K562 (cell line): ENCODE measurements around the gene USP20. TPM values are rescaled to one million over a fixed set of nuclear protein-coding genes. Genes with fewer than 3 reads are reported as not detected.

Source experiments
- ATAC-seq: fragments of 200-7000 bp; cut with Tn5 transposase; 3 replicates; pipeline ENCODE4 v1.9.1; 2020; ENCODE audit warnings: moderate library complexity
- BruUV-seq: library from RNA; stranded (reverse); fragments of 400-500 nt; replicated peaks from 2 replicates; lab custom pipeline; 2021; lab: Mats Ljungman, UMichigan
- CTCF ChIA-PET: fragments of 300-600 bp; formaldehyde crosslinking; extraction: SDS; loops from one replicate; lab custom pipeline; 2021; ENCODE audit warnings: low intra/inter-chr PET ratio; lab: Yijun Ruan, JAX
- POLR2A ChIA-PET: fragments of 300-600, 350-650 bp; sonication (Branson Sonifier 250); formaldehyde crosslinking; extraction: SDS; loops from one replicate; lab custom pipeline; 2021; ENCODE audit warnings: antibody characterized with exemption, inconsistent platforms; lab: Yijun Ruan, JAX
- DNase-seq, 4 experiments: peaks; one replicate each; pipeline versions ENCODE4 v3.0.0 to v3.0.0-alpha.2; 2011 to 2018; ENCODE audit warnings: low spot score in 3 of 4, mixed read lengths in 3 of 4; ENCODE audit errors: extremely low read depth in 1 of 4
- FAIRE-seq: peaks from 2 replicates; lab custom pipeline; 2011; peaks lifted over from hg19 to GRCh38; lab: Jason Lieb, UNC
- H2AFZ ChIP-seq: 2 replicates; pipeline ENCODE4 v1.6.0; 2011; ENCODE audit warnings: low read depth, low read length, control low read depth, inconsistent platforms
- H3K27ac ChIP-seq: fragments of 200-600 bp; 3 replicates; pipeline ENCODE4 v1.8.0; 2011; ENCODE audit warnings: low read depth, mild to moderate bottlenecking, control low read depth, inconsistent platforms, low read length, moderate library complexity, mixed read lengths; ENCODE audit errors: extremely low read depth
- H3K27me3 ChIP-seq, 2 experiments: fragments of 300-600 bp in 1 of 2; 2 replicates in 1 of 2; 3 replicates in 1 of 2; pipeline versions ENCODE4 v1.6.0 to v1.8.0; 2011; ENCODE audit warnings: inconsistent platforms in 2 of 2, low read length in 2 of 2, mild to moderate bottlenecking in 1 of 2, mixed read lengths in 1 of 2, moderate library complexity in 1 of 2; ENCODE audit not compliant: control insufficient read depth in 2 of 2, insufficient read depth in 2 of 2
- H3K36me3 ChIP-seq: fragments of 300-600 bp; 3 replicates; pipeline ENCODE4 v1.8.0; 2011; ENCODE audit warnings: mild to moderate bottlenecking, low read length, inconsistent platforms; ENCODE audit not compliant: control insufficient read depth, insufficient read depth
- H3K4me1 ChIP-seq, 2 experiments: fragments of 200-600 bp in 1 of 2; replicated peaks in 1 of 2; 2 replicates in 1 of 2; 3 replicates in 1 of 2; pipeline versions ENCODE4 v1.5.1 to v1.8.0; 2011; ENCODE audit warnings: inconsistent platforms in 2 of 2, low read length in 2 of 2, mild to moderate bottlenecking in 1 of 2, mixed read lengths in 1 of 2, moderate library complexity in 1 of 2; ENCODE audit not compliant: control insufficient read depth in 2 of 2, insufficient read depth in 2 of 2
- H3K4me2 ChIP-seq: 2 replicates; pipeline ENCODE4 v1.6.1; 2011; ENCODE audit warnings: low read length, control low read depth, inconsistent platforms, mixed read lengths; ENCODE audit not compliant: insufficient read depth
- H3K4me3 ChIP-seq: fragments of 200-600 bp; sonication (generic), shearing (Covaris generic); 2 replicates; pipeline ENCODE4 v1.5.1; 2016; ENCODE audit warnings: control low read depth, inconsistent platforms
- H3K79me2 ChIP-seq: fragments of 200-600 bp; 3 replicates; pipeline ENCODE4 v1.8.0; 2011; ENCODE audit warnings: low read length, inconsistent platforms; ENCODE audit not compliant: control insufficient read depth, insufficient read depth
- H3K9ac ChIP-seq, 2 experiments: 2 replicates each; pipeline versions ENCODE4 v1.6.0 to v1.6.1; 2011; ENCODE audit warnings: low read depth in 2 of 2, low read length in 2 of 2, control low read depth in 1 of 2, inconsistent platforms in 1 of 2, mild to moderate bottlenecking in 1 of 2, mixed read lengths in 1 of 2; ENCODE audit not compliant: insufficient read depth in 1 of 2
- H3K9me1 ChIP-seq: one replicate; pipeline ENCODE4 v1.6.0; 2011; ENCODE audit warnings: inconsistent platforms, mild to moderate bottlenecking, low read length, moderate library complexity; ENCODE audit not compliant: control insufficient read depth, insufficient read depth
- H3K9me3 ChIP-seq: replicated peaks from 2 replicates; pipeline ENCODE4 v1.5.1; 2011; ENCODE audit warnings: low read depth, low read length, inconsistent platforms; ENCODE audit not compliant: control insufficient read depth, insufficient read depth
- H4K20me1 ChIP-seq: replicated peaks from 2 replicates; pipeline ENCODE4 v1.6.1; 2011; ENCODE audit warnings: low read length, inconsistent platforms, mixed read lengths; ENCODE audit not compliant: control insufficient read depth, insufficient read depth
- CTCF ChIP-seq, 3 experiments: IDR thresholded peaks in 2 of 3; conservative IDR thresholded peaks in 1 of 3; 2 replicates each; pipeline ENCODE4 v1.5.1; 2011 to 2012; ENCODE audit warnings: low read length in 3 of 3, mild to moderate bottlenecking in 3 of 3, control low read depth in 2 of 3, improper control_type of control experiment in 1 of 3, inconsistent platforms in 1 of 3, low read depth in 1 of 3, mixed read lengths in 1 of 3, moderate library complexity in 1 of 3; ENCODE audit not compliant: insufficient read depth in 2 of 3
- HMGXB4 ChIP-seq: sonication (generic); formaldehyde crosslinking; IDR thresholded peaks from 2 replicates; pipeline ENCODE4 v1.8.1; 2023; ENCODE audit warnings: mild to moderate bottlenecking, missing genetic modification reagents
- POLR2G ChIP-seq: fragments of 200-400 bp; formaldehyde crosslinking; IDR thresholded peaks from 2 replicates; pipeline ENCODE4 v1.6.1; 2017; ENCODE audit warnings: low read depth, mild to moderate bottlenecking, antibody characterized with exemption, low read length, moderate library complexity
- RBFOX2 ChIP-seq: fragments of 200-400 bp; formaldehyde crosslinking; IDR thresholded peaks from 2 replicates; pipeline ENCODE4 v1.6.1; 2017; ENCODE audit warnings: low read depth, mild to moderate bottlenecking, low read length, moderate library complexity
- WGBS: fragments of 100-300 bp; shearing (Covaris generic); methylation state at CpG from one replicate; pipeline ENCODE4 v1.1.6; 2016; ENCODE audit warnings: low coverage, mixed read lengths; ENCODE audit not compliant: insufficient coverage; ENCODE audit errors: missing lambda C conversion rate; 5-methylcytosine and 5-hydroxymethylcytosine counted together
- in situ Hi-C: fragments of 300-500 bp; cut with MboI; formaldehyde crosslinking; loops from 4 replicates; pipeline ENCODE4 v1.15.0; 2018; ENCODE audit warnings: inconsistent platforms, mixed read lengths
- intact Hi-C: fragments of 100-400 bp; cut with micrococcal nuclease; formaldehyde crosslinking; loops from 2 replicates; pipeline ENCODE4 v1.14.2; 2022
- polyA plus RNA-seq, 8 experiments: library from polyadenylated mRNA; depleted of rRNA in 4 of 8; stranded (reverse) in 5 of 8; unstranded in 3 of 8; fragments of >200 nt; fragmentation: Nextera tagmentation in 2 of 8; fragmentation: Illumina TruSeq in 1 of 8; extraction: Ambion mirVana in 2 of 8; extraction: Trizol in 1 of 8; gene quantifications; 2 replicates each; pipeline versions ENCODE4 v1.2.1 to v1.2.3, GENCODE V29; 2011 to 2014; ENCODE audit warnings: inconsistent platforms in 1 of 8, missing spikeins in 1 of 8
- total RNA-seq, 7 experiments: library from RNA; depleted of rRNA in 6 of 7; stranded (reverse); fragments of >200 nt in 6 of 7; fragmentation: Illumina TruSeq in 2 of 7; extraction: Trizol in 2 of 7; gene quantifications; 2 replicates each; pipeline versions ENCODE4 v1.2.1 to v1.2.3, GENCODE V29; 2011 to 2021; ENCODE audit warnings: low replicate concordance in 1 of 7

The USP20 gene
- total and polyA plus RNA-seq, 9 of the 15 experiments (the other 6 are each of a cell fraction or from before 2014, with no cell fraction given) = 1.9 to 136 (median 49.1) TPM

- no TSS peak for BruUV-seq
These were observed 40.6 kb downstream of the USP20 start for GRCh38 chr9:129875687-129876395.

More at GRCh38 chr9:129875687-129876395, 40.6 kb downstream of the USP20 start:
- intact Hi-C loops (no loop called here), in situ Hi-C loops (no loop called here)
- no peaks in the 10 kb centered on the region; a peak in 1 of 5 replicates for H3K27me3 ChIP-seq
- H3K27ac ChIP-seq = no peak overlapping the region; the same call in 2 of the 3 replicates
- ChIA-PET CTCF (no interaction called here), POLR2A (interaction anchor here (0.9 to 2.0 kb wide), 3 partner anchors 11 to 13 kb away, joined by 5 to 7 read pairs (median 5); no protein-coding TSS in a partner anchor)
- H3K4me2 ChIP-seq = no peak overlapping the region
- no peaks in the 10 kb centered on the region for H4K20me1 ChIP-seq
- peaks cover 0 to 38% of the 10 kb centered on the region in 2 experiments; a peak in 4 of 5 replicates for H3K4me1 ChIP-seq
- H3K9me1 ChIP-seq = no peaks in the 10 kb centered on the region
- no peaks in the 10 kb centered on the region for H3K9me3 ChIP-seq
- no peak overlapping the region for H3K4me3 ChIP-seq
- H2AFZ ChIP-seq = no peak overlapping the region
- peak overlapping the region in 1 of 2 experiments; percentile 9; a peak in 1 of 4 replicates for H3K9ac ChIP-seq
- DNase-seq = no peak
- H3K79me2 ChIP-seq = peaks cover 17% of the 10 kb centered on the region
- TF ChIP-seq CTCF (IDR thresholded peaks at IDR 0.05 in 2 of 3, conservative IDR thresholded peaks at IDR 0.05 in 1 of 3; ENCODE audit: insufficient read depth in 2 of 3, low read depth in 1 of 3, low read length in 3 of 3) (0 out of 6 replicates have a peak, but pooled peaks of 1 of the 3 experiments have one; percentile 10), HMGXB4 (CRISPR knock-in tag) (no peak), RBFOX2 (peak; percentile 16; the same call in 1 of the 2 replicates), POLR2G (peak; percentile 56)
- TF ChIP-seq, all 486 proteins: peak for 3
- no peak for ATAC-seq
- FAIRE-seq = no peak
- H3K36me3 ChIP-seq = peaks cover 62% of the 10 kb centered on the region
- WGBS = 95% methylated on average over 26 of the region's 27 CpGs
